DND-41 (cell line): ENCODE results near the gene IPO11.

ENCODE experiments used
- CTCF ChIP-seq: IDR thresholded peaks from 2 replicates; pipeline ENCODE4 v1.5.1; 2012; ENCODE audit warnings: borderline replicate concordance, low read length, moderate library complexity, mild to moderate bottlenecking; ENCODE audit not compliant: poor library complexity, severe bottlenecking; ENCODE audit errors: extremely low read depth
- EZH2 ChIP-seq: IDR thresholded peaks from 3 replicates; pipeline ENCODE4 v1.6.1; 2012; ENCODE audit warnings: borderline replicate concordance, low read depth, mild to moderate bottlenecking, moderate library complexity, low read length, inconsistent platforms; ENCODE audit not compliant: severe bottlenecking

GRCh38 chr5:62626534-62626933, 214.0 kb downstream of the IPO11 start:
- no peak for TF ChIP-seq CTCF
- no peak for TF ChIP-seq EZH2
